ENCODE measurements around the gene BLVRB.
"Not testable (repeated sequence)": the region's sequence is repeated elsewhere in the genome, so short reads cannot be mapped to it uniquely, and the experiment has no call there.

GRCh38 chr19:40453943-40454342 is 11.6 kb downstream of the BLVRB start:
- not testable (repeated sequence) for TF ChIP-seq EZH2 (IDR thresholded peaks at IDR 0.05; ENCODE audit: insufficient read depth, poor library complexity, severe bottlenecking); EZH2phosphoT487 (IDR thresholded peaks at IDR 0.05; ENCODE audit: insufficient read depth, low read depth)

All from GM23248 (cell line).